Kidney (tissue), 14 donors: ENCODE results near the gene CDC40. TPM values are rescaled to one million over a fixed set of nuclear protein-coding genes. Genes with fewer than 3 reads are reported as not detected.

Experiments used
- DNase-seq, 5 donors: peaks; one replicate each; pipeline ENCODE4 v3.0.0-alpha.2; 2013 to 2020
- FAIRE-seq: peaks from 2 replicates; lab custom pipeline; 2012; peaks lifted over from hg19 to GRCh38; lab: Jason Lieb, UNC
- H3K27ac ChIP-seq, 2 donors: one replicate each; pipeline ENCODE4 v1.7.0; 2013; ENCODE audit warnings: low read depth in 2 of 2, low read length in 2 of 2, inconsistent platforms in 1 of 2
- H3K27me3 ChIP-seq: one replicate; pipeline ENCODE4 v1.7.1; 2013; ENCODE audit warnings: low read length, inconsistent platforms; ENCODE audit not compliant: control insufficient read depth, insufficient read depth
- H3K36me3 ChIP-seq, 3 donors: one replicate each; pipeline versions ENCODE4 v1.7.0 to v1.7.1; 2013; ENCODE audit warnings: low read length in 3 of 3, control low read depth in 1 of 3, inconsistent platforms in 1 of 3; ENCODE audit not compliant: insufficient read depth in 3 of 3, control insufficient read depth in 2 of 3
- H3K4me1 ChIP-seq, 3 donors: one replicate each; pipeline versions ENCODE4 v1.7.0 to v1.7.1; 2013; ENCODE audit warnings: low read length in 3 of 3, inconsistent platforms in 1 of 3, low read depth in 1 of 3; ENCODE audit not compliant: control insufficient read depth in 2 of 3, insufficient read depth in 2 of 3
- H3K4me3 ChIP-seq, 3 donors: one replicate each; pipeline versions ENCODE4 v1.7.0 to v1.8.1; 2013; ENCODE audit warnings: low read length in 3 of 3, control low read depth in 1 of 3, inconsistent platforms in 1 of 3
- H3K9ac ChIP-seq, 3 donors: one replicate each; pipeline versions ENCODE4 v1.7.0 to v1.7.1; 2013; ENCODE audit warnings: low read length in 3 of 3, control low read depth in 1 of 3, inconsistent platforms in 1 of 3
- H3K9me3 ChIP-seq, 3 donors: one replicate each; pipeline versions ENCODE4 v1.7.0 to v1.7.1; 2013; ENCODE audit warnings: low read length in 3 of 3, control low read depth in 1 of 3, inconsistent platforms in 1 of 3; ENCODE audit not compliant: control insufficient read depth in 2 of 3, insufficient read depth in 1 of 3
- intact Hi-C: fragments of 100-400 bp; cut with DNase I; formaldehyde crosslinking; loops from one replicate; pipeline ENCODE4 v1.11.1; 2022
- polyA plus RNA-seq: library from polyadenylated mRNA; stranded (reverse); fragments of 350-450 nt; fragmentation: Illumina TruSeq; extraction: RNeasy Lipid Tissue Mini Kit (QIAGEN cat#74804); gene quantifications from one replicate; pipeline ENCODE4 v1.2.3, GENCODE V29; 2014; ENCODE audit warnings: low read depth, low replicate concordance; ENCODE audit not compliant: insufficient read depth
- total RNA-seq: library from RNA; stranded (reverse); fragmentation: NEBNext Ultra II Directional; extraction: Animal tissue kit (Norgen Biotek cat#: 25700); gene quantifications from one replicate; pipeline ENCODE4 v1.2.1, GENCODE V29; 2021
- TF ChIP-seq, protein P1 (sequence below): IDR thresholded peaks from 3 replicates; pipeline ENCODE4 v1.5.1; 2012; ENCODE audit warnings: mild to moderate bottlenecking, moderate library complexity, borderline replicate concordance; ENCODE audit not compliant: insufficient read depth; ENCODE audit errors: extremely low read depth
- donor health status: control.
- donor health status: control.
- donor health status: control.
- donor health status: control.
- donor health status: control.
- donor health status: DM: yes; HTN: yes; CAD: no.
- donor health status: Normal renal cell carcinoma (clear cell type).

The CDC40 gene
- total and polyA plus RNA-seq, 2 donors from 2014 or later, result 10.9 to 24.6 TPM

DNA sequence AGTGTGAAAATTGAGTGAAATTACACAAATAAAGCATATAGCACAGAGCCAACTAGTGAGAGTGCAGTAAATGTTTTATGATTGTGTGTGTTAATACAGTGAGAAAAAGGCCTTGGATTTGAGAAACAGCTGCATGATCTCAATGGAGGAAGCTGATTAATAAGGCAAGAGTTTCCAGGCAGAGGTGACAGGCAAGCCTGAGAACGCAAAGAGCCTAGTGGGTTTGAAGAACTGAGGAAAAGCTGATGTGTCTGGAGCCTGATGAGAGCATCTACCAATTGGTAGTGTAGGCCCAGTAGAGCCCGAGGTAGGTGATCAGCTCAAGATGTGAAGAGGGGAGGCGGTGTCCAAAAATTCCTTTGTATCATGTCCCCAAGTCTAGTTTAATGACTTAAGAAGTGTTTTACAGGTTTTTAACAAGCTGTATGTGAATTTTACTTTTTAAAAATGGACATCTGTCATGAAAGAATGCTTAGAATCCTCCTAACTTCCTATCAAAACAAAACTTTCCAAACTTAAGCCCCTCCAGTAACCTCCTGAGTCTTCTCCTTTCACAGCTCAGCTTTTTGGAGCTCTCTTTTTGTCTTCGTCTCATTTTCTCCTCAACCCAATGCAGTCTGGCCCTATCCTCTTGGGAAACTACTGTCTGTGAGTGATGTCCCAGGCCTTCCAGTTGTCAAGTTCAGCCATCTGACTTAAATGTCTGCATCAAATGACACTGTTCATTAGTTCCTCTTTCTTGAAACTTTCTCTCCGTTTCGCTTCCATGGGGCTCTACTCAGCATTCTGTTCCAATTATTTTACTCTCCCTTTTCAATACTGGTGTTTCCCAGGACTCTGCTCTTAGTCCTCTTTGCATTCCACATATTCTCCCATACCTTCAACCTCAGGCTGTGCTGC, 1.2 kb downstream of the CDC40 start:
- peak in 2 of 5 donors; percentile 31 to 45 for DNase-seq
- no peak for FAIRE-seq
- peak overlapping the region; percentile 87 to 98 (median 97) for H3K4me3 ChIP-seq
- H3K9ac ChIP-seq, result peak overlapping the region; percentile 63 to 97 (median 64)
- no peak overlapping the region for H3K27ac ChIP-seq
- intact Hi-C loops, result no loop called here
- H3K4me1 ChIP-seq, result peaks cover 3 to 19% (median 14%) of the 10 kb centered on the region in 3 donors
- H3K36me3 ChIP-seq, result no peaks in the 10 kb centered on the region
- no peaks in the 10 kb centered on the region for H3K27me3 ChIP-seq
- TF ChIP-seq, protein P1, sequence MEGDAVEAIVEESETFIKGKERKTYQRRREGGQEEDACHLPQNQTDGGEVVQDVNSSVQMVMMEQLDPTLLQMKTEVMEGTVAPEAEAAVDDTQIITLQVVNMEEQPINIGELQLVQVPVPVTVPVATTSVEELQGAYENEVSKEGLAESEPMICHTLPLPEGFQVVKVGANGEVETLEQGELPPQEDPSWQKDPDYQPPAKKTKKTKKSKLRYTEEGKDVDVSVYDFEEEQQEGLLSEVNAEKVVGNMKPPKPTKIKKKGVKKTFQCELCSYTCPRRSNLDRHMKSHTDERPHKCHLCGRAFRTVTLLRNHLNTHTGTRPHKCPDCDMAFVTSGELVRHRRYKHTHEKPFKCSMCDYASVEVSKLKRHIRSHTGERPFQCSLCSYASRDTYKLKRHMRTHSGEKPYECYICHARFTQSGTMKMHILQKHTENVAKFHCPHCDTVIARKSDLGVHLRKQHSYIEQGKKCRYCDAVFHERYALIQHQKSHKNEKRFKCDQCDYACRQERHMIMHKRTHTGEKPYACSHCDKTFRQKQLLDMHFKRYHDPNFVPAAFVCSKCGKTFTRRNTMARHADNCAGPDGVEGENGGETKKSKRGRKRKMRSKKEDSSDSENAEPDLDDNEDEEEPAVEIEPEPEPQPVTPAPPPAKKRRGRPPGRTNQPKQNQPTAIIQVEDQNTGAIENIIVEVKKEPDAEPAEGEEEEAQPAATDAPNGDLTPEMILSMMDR, result no peak
- H3K9me3 ChIP-seq, result no peaks in the 10 kb centered on the region

- Histone ChIP-seq H3K9ac (no peak overlapping the region), H3K36me3 (no peaks in the 10 kb centered on the region), H3K27me3 (no peaks in the 10 kb centered on the region), H3K9me3 (no peaks in the 10 kb centered on the region), H3K27ac (no peak overlapping the region), H3K4me1 (peaks cover 3 to 19% (median 14%) of the 10 kb centered on the region in 3 donors), H3K4me3 (no peak overlapping the region)
- DNase-seq (no peak), FAIRE-seq (no peak)
- TF ChIP-seq, protein P1, result no peak
- intact Hi-C loops, result no loop called here
Measured at GRCh38 chr6:110183292-110183885, 3.2 kb downstream of the CDC40 start.

- intact Hi-C loops, result no loop called here
- H3K27me3 ChIP-seq, result no peaks in the 10 kb centered on the region
- TF ChIP-seq, protein P1, result no peak
- FAIRE-seq (no peak), DNase-seq (no peak)
- H3K4me1 ChIP-seq, result peaks cover 3 to 19% (median 14%) of the 10 kb centered on the region in 3 donors
- H3K27ac ChIP-seq, result no peak overlapping the region
- no peak overlapping the region for H3K4me3 ChIP-seq
- H3K9ac ChIP-seq, result no peak overlapping the region
- H3K9me3 ChIP-seq, result no peaks in the 10 kb centered on the region
- no peaks in the 10 kb centered on the region for H3K36me3 ChIP-seq
Measured at GRCh38 chr6:110185879-110186278, 5.7 kb downstream of the CDC40 start.
